Endothelial cell of umbilical vein (primary cell): ENCODE measurements around the gene SCAF11. TPM values are rescaled to one million over a fixed set of nuclear protein-coding genes. Genes with fewer than 3 reads are reported as not detected.

Experiments
- BruUV-seq: library from RNA; stranded (reverse); fragments of 400-500 nt; replicated peaks from 2 replicates; lab custom pipeline; 2021; lab: Mats Ljungman, UMichigan
- CTCF ChIA-PET: fragments of 300-600, 350-600 bp; sonication (Branson Sonifier 250); formaldehyde crosslinking; loops from one replicate; lab custom pipeline; 2021; ENCODE audit warnings: antibody characterized with exemption, inconsistent platforms; lab: Charles Lee
- POLR2A ChIA-PET: fragments of 300-600, 350-600 bp; sonication (Branson Sonifier 250); formaldehyde crosslinking; loops from one replicate; lab custom pipeline; 2021; ENCODE audit warnings: antibody characterized with exemption, inconsistent platforms; lab: Charles Lee
- DNase-seq: peaks from one replicate; pipeline ENCODE4 v3.0.0-alpha.2; 2011; ENCODE audit warnings: low read depth, low spot score
- FAIRE-seq: peaks from 2 replicates; lab custom pipeline; 2011; peaks lifted over from hg19 to GRCh38; lab: Jason Lieb, UNC
- H2AFZ ChIP-seq: 2 replicates; pipeline ENCODE4 v1.6.0; 2012; ENCODE audit warnings: low read depth, low read length, control low read depth, inconsistent platforms
- H3K27ac ChIP-seq: 2 replicates; pipeline ENCODE4 v1.5.1; 2011; ENCODE audit warnings: low read depth, mild to moderate bottlenecking, control low read depth, low read length, moderate library complexity; ENCODE audit not compliant: insufficient read depth
- H3K27me3 ChIP-seq, 2 experiments: 2 replicates each; pipeline versions ENCODE4 v1.6.0 to v1.6.1; 2011; ENCODE audit warnings: low read length in 2 of 2, mixed read lengths in 1 of 2; ENCODE audit not compliant: control insufficient read depth in 2 of 2, insufficient read depth in 2 of 2
- H3K36me3 ChIP-seq, 2 experiments: 2 replicates in 1 of 2; 3 replicates in 1 of 2; pipeline ENCODE4 v1.5.1; 2011; ENCODE audit warnings: low read length in 2 of 2, mild to moderate bottlenecking in 1 of 2, moderate library complexity in 1 of 2; ENCODE audit not compliant: control insufficient read depth in 2 of 2, insufficient read depth in 2 of 2; ENCODE audit errors: extremely low read depth in 1 of 2
- H3K4me1 ChIP-seq: 3 replicates; pipeline ENCODE4 v1.5.1; 2011; ENCODE audit warnings: mild to moderate bottlenecking, low read length; ENCODE audit not compliant: control insufficient read depth, insufficient read depth; ENCODE audit errors: extremely low read depth
- H3K4me2 ChIP-seq: 2 replicates; pipeline ENCODE4 v1.6.1; 2011; ENCODE audit warnings: low read length, control low read depth, mixed read lengths; ENCODE audit not compliant: insufficient read depth
- H3K4me3 ChIP-seq, 3 experiments: fragments of 200-600 bp in 1 of 3; sonication (generic), shearing (Covaris generic) in 1 of 3; replicated peaks in 1 of 3; 2 replicates each; pipeline ENCODE4 v1.5.1; 2011 to 2016; ENCODE audit warnings: control low read depth in 3 of 3, low read length in 3 of 3, mild to moderate bottlenecking in 2 of 3, inconsistent platforms in 1 of 3, low read depth in 1 of 3, moderate library complexity in 1 of 3; ENCODE audit not compliant: insufficient read depth in 1 of 3
- H3K79me2 ChIP-seq: 2 replicates; pipeline ENCODE4 v1.6.0; 2012; ENCODE audit warnings: low read length, inconsistent platforms; ENCODE audit not compliant: control insufficient read depth, insufficient read depth
- H3K9ac ChIP-seq: replicated peaks from 2 replicates; pipeline ENCODE3; 2011; ENCODE audit warnings: low read length, control low read depth; ENCODE audit not compliant: insufficient read depth; ENCODE audit errors: extremely low read depth
- H3K9me1 ChIP-seq: replicated peaks from 3 replicates; pipeline ENCODE4 v1.6.0; 2011; ENCODE audit warnings: mild to moderate bottlenecking, low read length; ENCODE audit not compliant: control insufficient read depth, insufficient read depth; ENCODE audit errors: extremely low read depth
- H3K9me3 ChIP-seq: replicated peaks from 2 replicates; pipeline ENCODE4 v1.5.1; 2012; ENCODE audit warnings: low read length, inconsistent platforms; ENCODE audit not compliant: control insufficient read depth, insufficient read depth
- H4K20me1 ChIP-seq: replicated peaks from 2 replicates; pipeline ENCODE3; 2011; ENCODE audit warnings: mild to moderate bottlenecking, low read length; ENCODE audit not compliant: control insufficient read depth, insufficient read depth; ENCODE audit errors: extremely low read depth
- EZH2 ChIP-seq: IDR thresholded peaks from 2 replicates; pipeline ENCODE4 v1.6.1; 2012; ENCODE audit warnings: borderline replicate concordance, low read depth, mild to moderate bottlenecking, moderate library complexity, low read length, inconsistent platforms; ENCODE audit not compliant: severe bottlenecking
- FOS ChIP-seq: IDR thresholded peaks from 2 replicates; pipeline ENCODE4 v1.6.1; 2011; ENCODE audit warnings: mild to moderate bottlenecking, low read length, moderate library complexity, borderline replicate concordance; ENCODE audit not compliant: insufficient read depth
- GATA2 ChIP-seq: IDR thresholded peaks from 2 replicates; pipeline ENCODE4 v1.7.0; 2011; ENCODE audit warnings: low read depth, mild to moderate bottlenecking, moderate library complexity, mixed read lengths, low read length; ENCODE audit not compliant: insufficient read length, insufficient read depth
- JUN ChIP-seq: IDR thresholded peaks from 2 replicates; pipeline ENCODE4 v1.6.1; 2011; ENCODE audit warnings: borderline replicate concordance, low read depth; ENCODE audit not compliant: insufficient read length, insufficient read depth
- MYC ChIP-seq: IDR thresholded peaks from one replicate; pipeline ENCODE4 v1.6.1; 2011; ENCODE audit warnings: mild to moderate bottlenecking, low read depth, low read length
- POLR2A ChIP-seq: IDR thresholded peaks from 2 replicates; pipeline ENCODE4 v1.6.1; 2012; ENCODE audit warnings: low read depth, mild to moderate bottlenecking, control low read depth, low read length
- POLR2AphosphoS5 ChIP-seq: IDR thresholded peaks from 2 replicates; pipeline ENCODE4 v1.6.1; 2012; ENCODE audit warnings: low read depth, mild to moderate bottlenecking, control low read depth, low read length, moderate library complexity; ENCODE audit not compliant: insufficient read depth
- dilution Hi-C: fragments of 300-500 bp; cut with MboI; formaldehyde crosslinking; loops from one replicate; pipeline ENCODE4 v1.15.0; 2019; ENCODE audit warnings: low sequenced_read_pairs; ENCODE audit not compliant: extremely low pct_ligation_motif_present
- intact Hi-C: fragments of 100-400 bp; cut with micrococcal nuclease; formaldehyde crosslinking; loops from one replicate; pipeline ENCODE4 v1.10.0; 2022
- polyA plus RNA-seq, 4 experiments: library from polyadenylated mRNA; depleted of rRNA in 3 of 4; stranded (reverse) in 3 of 4; unstranded in 1 of 4; fragments of >200 nt; gene quantifications; 2 replicates each; pipeline versions ENCODE4 v1.2.1 to v1.2.3, GENCODE V29; 2011 to 2012; ENCODE audit warnings: missing spikeins in 1 of 4
- total RNA-seq: library from RNA; stranded (reverse); gene quantifications from 2 replicates; pipeline ENCODE4 v1.2.3, GENCODE V29; 2021
- TF ChIP-seq, protein P1 (sequence below), 2 donors: IDR thresholded peaks; 1 replicate in 1 of 2; 2 replicates in 1 of 2; pipeline ENCODE4 v1.5.1; 2011; ENCODE audit warnings: low read length in 2 of 2, mild to moderate bottlenecking in 2 of 2, moderate library complexity in 2 of 2, control low read depth in 1 of 2, inconsistent platforms in 1 of 2, low read depth in 1 of 2; ENCODE audit not compliant: insufficient read depth in 1 of 2; ENCODE audit errors: extremely low read depth in 1 of 2
- TF ChIP-seq, protein P2 (sequence below): IDR thresholded peaks from 2 replicates; pipeline ENCODE4 v1.6.1; 2011; ENCODE audit not compliant: insufficient read depth, insufficient read length

SCAF11 gene
- total and polyA plus RNA-seq, 2 donors (not counting 3 experiments of a cell fraction or from before 2014, with no cell fraction given) = 20.9 to 109 TPM

GRCh38 chr12:45887544-45887943, 102.8 kb downstream of the SCAF11 start:
- H2AFZ ChIP-seq = no peak overlapping the region
- H3K9ac ChIP-seq = no peak overlapping the region
- no peaks in the 10 kb centered on the region for H3K9me3 ChIP-seq
- CTCF ChIA-PET = interaction anchor here (0.8 to 1.1 kb wide), 2 partner anchors 125 to 127 kb away, joined by 3 to 5 read pairs; no protein-coding TSS in a partner anchor
- no peaks in the 10 kb centered on the region for H3K27me3 ChIP-seq
- H4K20me1 ChIP-seq = no peaks in the 10 kb centered on the region
- H3K4me2 ChIP-seq = no peak overlapping the region
- no peak for FAIRE-seq
- no peak overlapping the region for H3K27ac ChIP-seq
- H3K4me3 ChIP-seq = no peak overlapping the region
- H3K4me1 ChIP-seq = no peaks in the 10 kb centered on the region
- POLR2A ChIA-PET = no interaction called here
- no TSS peak for BruUV-seq
- intact Hi-C loops = no loop called here
- H3K79me2 ChIP-seq = no peaks in the 10 kb centered on the region
- no peak for TF ChIP-seq FOS
- no peak for TF ChIP-seq GATA2
- no peak for TF ChIP-seq POLR2AphosphoS5
- TF ChIP-seq, protein P1, sequence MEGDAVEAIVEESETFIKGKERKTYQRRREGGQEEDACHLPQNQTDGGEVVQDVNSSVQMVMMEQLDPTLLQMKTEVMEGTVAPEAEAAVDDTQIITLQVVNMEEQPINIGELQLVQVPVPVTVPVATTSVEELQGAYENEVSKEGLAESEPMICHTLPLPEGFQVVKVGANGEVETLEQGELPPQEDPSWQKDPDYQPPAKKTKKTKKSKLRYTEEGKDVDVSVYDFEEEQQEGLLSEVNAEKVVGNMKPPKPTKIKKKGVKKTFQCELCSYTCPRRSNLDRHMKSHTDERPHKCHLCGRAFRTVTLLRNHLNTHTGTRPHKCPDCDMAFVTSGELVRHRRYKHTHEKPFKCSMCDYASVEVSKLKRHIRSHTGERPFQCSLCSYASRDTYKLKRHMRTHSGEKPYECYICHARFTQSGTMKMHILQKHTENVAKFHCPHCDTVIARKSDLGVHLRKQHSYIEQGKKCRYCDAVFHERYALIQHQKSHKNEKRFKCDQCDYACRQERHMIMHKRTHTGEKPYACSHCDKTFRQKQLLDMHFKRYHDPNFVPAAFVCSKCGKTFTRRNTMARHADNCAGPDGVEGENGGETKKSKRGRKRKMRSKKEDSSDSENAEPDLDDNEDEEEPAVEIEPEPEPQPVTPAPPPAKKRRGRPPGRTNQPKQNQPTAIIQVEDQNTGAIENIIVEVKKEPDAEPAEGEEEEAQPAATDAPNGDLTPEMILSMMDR (IDR thresholded peaks at IDR 0.05; ENCODE audit: extremely low read depth in 1 of 2, insufficient read depth in 1 of 2, low read depth in 1 of 2, low read length in 2 of 2) = no peak
- TF ChIP-seq, protein P2, sequence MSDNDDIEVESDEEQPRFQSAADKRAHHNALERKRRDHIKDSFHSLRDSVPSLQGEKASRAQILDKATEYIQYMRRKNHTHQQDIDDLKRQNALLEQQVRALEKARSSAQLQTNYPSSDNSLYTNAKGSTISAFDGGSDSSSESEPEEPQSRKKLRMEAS = no peak
- no peak for TF ChIP-seq JUN
- TF ChIP-seq MYC = no peak
- no peak for TF ChIP-seq POLR2A
- no peak for TF ChIP-seq EZH2
- no peaks in the 10 kb centered on the region for H3K9me1 ChIP-seq
- peaks cover 4% of the 10 kb centered on the region in 2 experiments for H3K36me3 ChIP-seq
- dilution Hi-C loops = no loop called here
- no peak for DNase-seq
